Measurements from ENCODE around the gene LTBP1. TPM values are rescaled to one million over a fixed set of nuclear protein-coding genes. Genes with fewer than 3 reads are reported as not detected.

The LTBP1 gene
- total RNA-seq, 1 experiment from 2014 or later, result 2.2 TPM

GRCh38 chr2:33278245-33278943, 331.6 kb downstream of the LTBP1 start:
- POLR2A ChIA-PET (ENCODE audit: low non-redundant PET), result no interaction called here
- CTCF ChIA-PET, result no interaction called here
- no peak for DNase-seq (ENCODE audit: low spot score)
- no peaks in the 10 kb centered on the region for H3K27me3 ChIP-seq (replicated peaks; ENCODE audit: insufficient read depth, low read depth, low read length, poor library complexity)
- H3K9me3 ChIP-seq (ENCODE audit: low read depth, low read length, poor library complexity, severe bottlenecking), result no peaks in the 10 kb centered on the region
- H3K4me1 ChIP-seq (ENCODE audit: insufficient read depth, low read length, poor library complexity, severe bottlenecking), result no peaks in the 10 kb centered on the region
- no peaks in the 10 kb centered on the region for H3K36me3 ChIP-seq (ENCODE audit: insufficient read depth, low read length, poor library complexity, severe bottlenecking)
- TF ChIP-seq EZH2 (IDR thresholded peaks at IDR 0.05; ENCODE audit: borderline replicate concordance, low read depth, low read length, poor library complexity, severe bottlenecking), result no peak
- no peak for TF ChIP-seq CTCF (conservative IDR thresholded peaks at IDR 0.05; ENCODE audit: low read depth, low read length)
- H3K27ac ChIP-seq (ENCODE audit: low read depth, low read length, poor library complexity, severe bottlenecking), result no peak overlapping the region
- intact Hi-C loops (cut with micrococcal nuclease; ENCODE audit: unreplicated experiment), result no loop called here
- BruUV-seq (replicated peaks), result no TSS peak
- no peak overlapping the region for H3K4me3 ChIP-seq (ENCODE audit: low read depth, low read length, poor library complexity, severe bottlenecking)

GRCh38 chr2:33284287-33284686, 337.5 kb downstream of the LTBP1 start:
- POLR2A ChIA-PET (ENCODE audit: low non-redundant PET), result no interaction called here
- H3K36me3 ChIP-seq (ENCODE audit: insufficient read depth, low read length, poor library complexity, severe bottlenecking), result no peaks in the 10 kb centered on the region

GRCh38 chr2:33287507-33288005, 340.8 kb downstream of the LTBP1 start:
- CTCF ChIA-PET, result no interaction called here
- TF ChIP-seq CTCF (conservative IDR thresholded peaks at IDR 0.05; ENCODE audit: low read depth, low read length), result no peak
- no peak for TF ChIP-seq EZH2 (IDR thresholded peaks at IDR 0.05; ENCODE audit: borderline replicate concordance, low read depth, low read length, poor library complexity, severe bottlenecking)
- Histone ChIP-seq H3K4me3 (ENCODE audit: low read depth, low read length, poor library complexity, severe bottlenecking) (no peak overlapping the region), H3K9me3 (ENCODE audit: low read depth, low read length, poor library complexity, severe bottlenecking) (no peaks in the 10 kb centered on the region), H3K4me1 (ENCODE audit: insufficient read depth, low read length, poor library complexity, severe bottlenecking) (no peaks in the 10 kb centered on the region), H3K27me3 (replicated peaks; ENCODE audit: insufficient read depth, low read depth, low read length, poor library complexity) (no peaks in the 10 kb centered on the region), H3K36me3 (ENCODE audit: insufficient read depth, low read length, poor library complexity, severe bottlenecking) (no peaks in the 10 kb centered on the region), H3K27ac (ENCODE audit: low read depth, low read length, poor library complexity, severe bottlenecking) (no peak overlapping the region)
- no peak for DNase-seq (ENCODE audit: low spot score)
- POLR2A ChIA-PET (ENCODE audit: low non-redundant PET), result no interaction called here
- intact Hi-C loops (cut with micrococcal nuclease; ENCODE audit: unreplicated experiment), result no loop called here
- no TSS peak for BruUV-seq (replicated peaks)

More at GRCh38 chr2:33284287-33284686, 337.5 kb downstream of the LTBP1 start:
- Histone ChIP-seq H3K9me3 (ENCODE audit: low read depth, low read length, poor library complexity, severe bottlenecking) (no peaks in the 10 kb centered on the region), H3K27ac (ENCODE audit: low read depth, low read length, poor library complexity, severe bottlenecking) (no peak overlapping the region), H3K4me3 (ENCODE audit: low read depth, low read length, poor library complexity, severe bottlenecking) (no peak overlapping the region), H3K4me1 (ENCODE audit: insufficient read depth, low read length, poor library complexity, severe bottlenecking) (no peaks in the 10 kb centered on the region), H3K27me3 (replicated peaks; ENCODE audit: insufficient read depth, low read depth, low read length, poor library complexity) (no peaks in the 10 kb centered on the region)
- no TSS peak for BruUV-seq (replicated peaks)
- CTCF ChIA-PET, result no interaction called here
- intact Hi-C loops (cut with micrococcal nuclease; ENCODE audit: unreplicated experiment), result no loop called here
- no peak for TF ChIP-seq EZH2 (IDR thresholded peaks at IDR 0.05; ENCODE audit: borderline replicate concordance, low read depth, low read length, poor library complexity, severe bottlenecking)
- TF ChIP-seq CTCF (conservative IDR thresholded peaks at IDR 0.05; ENCODE audit: low read depth, low read length), result no peak
- no peak for DNase-seq (ENCODE audit: low spot score)
